ENCODE data around the gene CACNA1C.

GRCh38 chr12:2117541-2117940 lies 64.8 kb downstream of the CACNA1C start:
- TF ChIP-seq EZH2phosphoT487 (IDR thresholded peaks at IDR 0.05; ENCODE audit: borderline replicate concordance, low read length) (no peak), CTCF (IDR thresholded peaks at IDR 0.05; ENCODE audit: low read depth, low read length, poor library complexity, severe bottlenecking) (no peak)

Data from DOHH2 (cell line).